HG03060 (cell line): ENCODE results near the gene PRKCD.

Source experiments
- ATAC-seq: cut with Tn5 transposase; IDR thresholded peaks from one replicate; pipeline ENCODE4 v1.9.1; 2021; ENCODE audit warnings: low read depth, moderate number of reproducible peaks; ENCODE audit not compliant: unreplicated experiment

The PRKCD gene

DNA sequence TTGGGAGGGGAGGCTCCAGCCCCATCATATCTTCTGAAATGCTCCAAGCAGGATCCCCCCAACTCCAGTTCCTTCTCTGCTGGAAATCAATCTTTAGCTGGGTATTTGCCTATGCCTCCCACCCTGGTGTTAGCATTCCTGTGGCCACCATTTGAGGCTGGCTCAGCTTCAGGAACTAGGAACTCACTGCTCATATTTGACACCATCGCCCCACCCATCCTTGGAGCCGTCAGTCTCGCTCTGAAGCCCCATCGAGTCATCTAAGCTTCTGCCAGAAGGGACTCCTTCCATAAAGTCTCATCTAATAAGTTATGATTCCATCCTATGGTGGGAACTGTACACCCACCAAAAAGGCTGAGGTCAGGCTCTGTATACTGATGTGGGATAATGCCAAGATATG is 26.4 kb downstream of the PRKCD start:
- ATAC-seq, result no peak

DNA sequence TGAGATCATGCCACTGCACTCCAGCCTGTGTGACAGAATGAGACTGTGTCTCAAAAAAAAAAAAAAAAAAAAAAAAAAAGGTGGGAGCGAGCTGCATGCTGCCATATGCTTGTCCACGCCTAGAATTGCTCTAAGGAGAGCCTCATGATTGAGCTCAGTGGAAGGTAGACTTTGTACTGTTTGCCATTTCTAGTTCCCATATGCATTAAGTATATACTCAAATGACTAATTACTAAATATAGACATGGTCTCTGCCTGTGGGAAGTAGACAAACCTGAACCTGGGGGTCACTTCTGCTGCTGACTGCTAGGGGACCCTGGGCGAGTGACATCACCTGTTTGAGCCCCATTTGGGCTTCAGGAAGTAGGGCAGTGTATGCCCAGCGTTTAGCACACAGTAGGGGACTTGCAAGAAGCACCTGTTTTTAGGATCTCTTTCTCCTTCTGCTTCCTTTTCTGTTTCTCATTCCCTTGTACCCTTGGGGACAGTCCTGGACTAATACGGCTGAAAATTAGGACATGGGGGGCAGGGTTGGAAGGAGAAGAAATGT is 27.2 kb downstream of the PRKCD start:
- ATAC-seq, result no peak

DNA sequence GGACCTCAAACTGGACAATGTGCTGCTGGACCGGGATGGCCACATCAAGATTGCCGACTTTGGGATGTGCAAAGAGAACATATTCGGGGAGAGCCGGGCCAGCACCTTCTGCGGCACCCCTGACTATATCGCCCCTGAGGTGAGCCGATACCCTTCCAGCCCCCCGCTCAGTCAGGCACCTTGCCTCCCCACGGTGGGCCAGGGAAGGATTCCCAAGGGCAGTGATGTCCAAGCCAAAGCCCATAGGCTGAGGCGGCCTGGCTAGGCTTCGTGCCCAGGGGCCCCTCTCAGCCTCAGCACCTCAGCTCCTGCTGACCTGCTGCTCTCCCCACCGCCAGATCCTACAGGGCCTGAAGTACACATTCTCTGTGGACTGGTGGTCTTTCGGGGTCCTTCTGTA is 27.7 kb downstream of the PRKCD start:
- ATAC-seq, result no peak

DNA sequence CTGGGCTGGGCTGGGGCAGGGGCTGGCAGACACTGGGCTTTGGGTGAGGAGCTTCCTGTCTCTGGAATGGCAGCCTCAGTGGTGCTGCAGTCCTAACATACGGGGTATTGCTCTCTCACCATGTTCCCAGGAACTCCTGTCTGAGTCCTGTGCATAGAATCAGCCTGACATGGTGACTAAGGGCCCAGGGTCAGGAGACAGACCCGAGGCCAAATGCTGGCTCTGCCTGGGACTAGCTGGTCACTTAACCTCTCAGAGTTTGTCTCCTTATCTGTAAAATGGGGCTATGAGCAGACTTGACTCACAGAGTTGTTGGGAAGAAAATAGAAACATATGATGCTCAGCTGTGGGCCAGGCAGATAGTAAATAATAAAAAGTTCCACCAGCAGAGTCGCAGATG is 28.3 kb downstream of the PRKCD start:
- no peak for ATAC-seq

DNA sequence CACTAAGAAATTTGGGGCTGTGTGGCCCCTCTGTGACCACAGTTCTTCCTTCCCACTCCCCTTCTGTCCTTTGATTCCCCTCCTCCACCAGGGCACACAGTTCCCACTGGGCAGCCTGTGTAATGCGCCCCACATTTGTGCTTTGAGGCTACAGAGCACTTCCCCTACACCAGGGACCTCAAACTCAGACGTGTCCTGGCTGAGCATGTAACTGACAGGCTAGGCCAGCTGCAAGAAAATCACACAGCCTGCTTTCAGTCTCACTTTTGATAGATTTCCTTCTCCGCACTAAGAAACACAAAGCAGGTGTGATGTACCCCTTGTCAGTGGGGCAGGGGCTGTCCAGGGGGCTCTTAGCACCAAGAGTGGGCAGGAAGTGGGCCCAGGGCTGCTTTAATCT is 29.6 kb downstream of the PRKCD start:
- ATAC-seq, result no peak

DNA sequence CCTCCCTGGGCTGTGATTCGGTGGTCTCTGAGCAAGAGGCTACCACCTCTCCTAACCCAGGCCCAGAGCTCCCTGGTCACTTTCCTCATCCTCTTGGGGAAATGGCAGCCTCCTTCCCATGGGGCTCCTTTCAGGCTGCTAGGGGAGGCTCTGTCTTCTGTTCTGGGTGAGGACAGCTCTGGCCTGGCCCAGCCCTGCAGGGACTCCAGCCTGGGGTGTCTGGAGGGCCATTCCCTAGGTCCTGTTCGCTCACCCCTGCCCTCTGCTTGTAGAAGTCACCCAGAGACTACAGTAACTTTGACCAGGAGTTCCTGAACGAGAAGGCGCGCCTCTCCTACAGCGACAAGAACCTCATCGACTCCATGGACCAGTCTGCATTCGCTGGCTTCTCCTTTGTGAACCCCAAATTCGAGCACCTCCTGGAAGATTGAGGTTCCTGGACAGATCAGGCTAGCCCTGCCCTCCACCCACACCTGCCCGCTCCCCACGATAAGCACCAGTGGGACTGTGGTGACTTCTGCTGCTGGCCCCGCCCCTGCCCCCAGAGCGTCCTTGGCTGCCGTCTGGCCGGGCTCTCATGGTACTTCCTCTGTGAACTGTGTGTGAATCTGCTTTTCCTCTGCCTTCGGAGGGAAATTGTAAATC is 30.9 kb downstream of the PRKCD start:
- ATAC-seq, result no peak

DNA sequence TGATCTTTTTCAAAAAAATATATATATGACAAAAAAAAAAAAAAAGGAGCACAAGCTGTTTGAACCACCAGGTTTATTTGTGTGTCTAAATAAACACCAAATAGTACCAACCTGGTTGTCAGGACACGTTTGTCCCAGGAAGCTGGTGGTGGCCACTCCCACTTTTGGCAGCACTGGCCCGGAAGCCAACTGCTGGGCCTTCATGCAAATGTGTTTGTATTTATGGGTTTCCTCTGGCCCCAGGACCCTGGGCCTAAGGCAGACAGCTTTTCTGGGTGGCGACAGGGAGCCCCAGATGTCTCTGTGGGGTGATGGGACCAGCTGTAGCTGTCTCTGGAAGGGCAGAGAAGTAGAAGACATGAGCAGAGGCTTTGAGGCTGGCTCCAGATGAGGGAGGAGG is 31.6 kb downstream of the PRKCD start:
- ATAC-seq, result no peak

DNA sequence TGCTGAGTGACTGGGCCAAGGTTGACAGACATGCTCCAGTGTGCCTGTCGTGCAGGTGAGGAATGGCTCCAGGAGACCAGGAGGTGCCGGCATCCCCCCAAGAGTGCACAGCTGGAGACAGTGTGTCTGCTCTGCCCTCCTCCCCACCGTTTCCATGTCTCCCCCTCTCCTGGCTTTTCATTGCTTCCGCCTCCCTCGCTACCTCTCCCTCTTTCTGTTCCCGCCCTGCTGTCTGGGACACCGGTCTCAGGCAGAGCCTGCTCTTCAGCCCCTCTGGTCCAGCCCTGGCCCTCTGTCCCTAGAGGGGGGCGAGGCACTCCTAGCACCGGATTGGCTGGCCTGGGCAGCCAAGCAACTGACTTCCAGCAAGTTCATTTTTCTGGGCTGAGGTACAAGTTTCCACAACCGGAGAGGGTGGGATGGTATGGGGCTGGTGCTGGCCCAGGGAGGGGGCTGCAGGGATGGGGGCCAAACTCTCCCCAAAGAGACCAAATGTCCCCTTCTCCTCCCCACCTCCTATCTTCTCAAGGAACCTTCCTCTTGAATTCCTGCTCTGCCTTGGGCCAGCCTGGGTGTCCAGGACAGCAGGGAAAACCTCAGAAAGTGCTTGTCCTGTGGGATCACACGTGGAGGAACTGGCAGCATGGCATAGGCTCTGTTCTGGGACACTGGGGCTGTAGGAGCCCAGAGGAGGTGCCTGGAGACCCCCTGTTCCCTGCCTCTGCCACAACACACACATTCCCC is 32.6 kb downstream of the PRKCD start:
- ATAC-seq, result no peak

DNA sequence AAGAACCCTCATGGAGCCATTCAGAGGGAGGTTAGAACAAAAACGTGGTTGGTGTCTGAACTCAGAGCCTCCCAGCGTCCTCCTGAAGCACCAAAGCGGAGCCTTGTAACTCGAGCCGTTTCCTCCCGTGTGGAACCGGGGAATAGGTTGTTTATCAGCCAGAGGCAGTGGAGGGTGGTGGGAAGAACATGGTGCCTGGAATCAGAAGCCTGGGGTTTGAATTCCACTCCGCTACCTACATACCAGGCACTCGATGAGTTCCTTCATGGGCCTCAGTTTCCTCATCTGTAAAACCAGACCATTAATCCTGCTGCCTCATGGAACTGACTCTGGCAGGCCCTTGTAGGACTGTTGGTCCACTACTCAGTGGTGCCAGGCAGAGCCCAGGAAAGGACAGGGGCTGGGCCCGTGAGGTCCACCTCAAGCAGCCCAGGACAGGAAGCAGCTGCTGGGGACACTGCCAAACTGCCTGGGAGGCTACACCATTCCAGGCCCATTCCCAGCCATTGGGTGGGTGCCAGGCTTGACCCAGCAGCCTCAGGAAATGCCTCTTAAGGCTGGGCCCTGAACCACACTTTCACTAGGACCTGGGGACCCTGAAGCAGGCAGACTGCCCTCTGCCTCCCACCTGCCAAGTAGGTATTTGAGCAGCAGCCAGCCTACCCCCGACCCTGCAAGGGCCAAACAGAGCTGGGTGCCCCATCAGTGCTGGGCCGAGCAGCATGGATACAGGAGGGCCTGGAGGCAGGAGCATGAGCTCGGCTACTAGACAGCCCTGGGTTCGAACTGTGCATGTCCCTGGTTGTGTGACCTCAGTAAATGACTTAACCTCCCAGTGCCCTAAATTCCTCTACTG is 33.4 kb downstream of the PRKCD start:
- ATAC-seq, result no peak

DNA sequence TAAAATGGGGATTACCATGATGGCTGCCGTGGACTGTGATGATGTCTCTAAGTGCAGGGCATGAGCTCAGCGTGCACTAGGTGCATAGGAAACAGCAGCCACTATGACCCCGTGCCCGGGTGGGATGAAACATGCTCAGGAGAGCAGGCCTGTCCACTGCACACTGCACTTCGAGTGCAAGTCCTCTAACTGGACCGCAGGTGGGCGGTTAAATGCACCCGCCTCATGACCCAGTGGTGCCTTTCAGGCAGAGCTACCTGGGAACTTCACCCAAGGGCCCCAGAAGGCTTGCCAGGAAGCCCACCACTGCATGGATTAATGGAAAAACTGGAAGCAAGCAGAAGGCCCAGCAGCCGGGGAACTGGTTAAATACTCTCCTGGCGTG is 34.0 kb downstream of the PRKCD start:
- no peak for ATAC-seq

DNA sequence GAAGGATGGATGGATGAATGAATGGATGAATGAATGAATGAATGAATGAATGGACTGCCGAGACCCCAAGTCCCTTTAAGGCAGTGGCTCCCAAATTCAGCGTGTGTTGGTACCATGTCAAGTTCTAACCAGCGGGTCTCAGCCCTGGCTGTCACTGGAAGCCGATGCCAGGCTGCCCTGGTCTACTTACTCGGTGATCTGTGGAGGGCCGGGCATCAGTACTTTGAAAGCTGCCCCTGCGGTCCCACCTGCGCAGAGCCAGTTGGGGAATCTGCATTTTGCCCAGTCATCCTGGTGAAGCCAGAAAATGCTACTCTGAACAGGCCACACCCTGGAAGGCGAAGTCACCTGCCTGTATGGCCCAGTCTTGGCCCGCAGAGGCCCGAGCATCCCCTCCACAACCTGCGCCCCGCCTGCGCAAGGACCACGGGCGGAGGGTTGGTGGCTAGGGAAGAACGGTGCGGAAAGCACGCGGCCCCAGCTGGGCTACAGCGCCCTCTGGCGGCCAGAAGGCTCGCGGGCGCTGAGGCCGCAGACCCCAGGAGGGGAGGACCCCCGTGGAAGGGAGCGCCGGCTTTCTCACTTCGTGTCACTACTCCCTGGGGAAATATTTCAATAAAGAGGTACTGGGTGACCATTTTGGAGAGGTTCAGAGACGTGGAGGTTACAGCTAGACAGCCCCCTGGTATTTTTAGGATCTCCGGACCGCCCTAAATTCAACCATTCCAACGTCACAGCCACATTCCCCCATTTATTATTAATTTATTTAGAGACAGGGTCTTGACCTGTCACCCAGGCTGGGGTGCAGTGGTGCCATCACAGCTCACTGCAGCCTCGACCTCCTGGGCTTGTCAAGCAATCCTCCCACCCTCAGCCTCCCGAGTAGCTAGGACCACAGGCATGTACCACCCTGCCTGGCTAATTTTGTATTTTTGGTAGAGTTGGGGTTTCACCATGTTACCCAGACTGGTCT is 34.9 kb downstream of the PRKCD start:
- ATAC-seq, result no peak

DNA sequence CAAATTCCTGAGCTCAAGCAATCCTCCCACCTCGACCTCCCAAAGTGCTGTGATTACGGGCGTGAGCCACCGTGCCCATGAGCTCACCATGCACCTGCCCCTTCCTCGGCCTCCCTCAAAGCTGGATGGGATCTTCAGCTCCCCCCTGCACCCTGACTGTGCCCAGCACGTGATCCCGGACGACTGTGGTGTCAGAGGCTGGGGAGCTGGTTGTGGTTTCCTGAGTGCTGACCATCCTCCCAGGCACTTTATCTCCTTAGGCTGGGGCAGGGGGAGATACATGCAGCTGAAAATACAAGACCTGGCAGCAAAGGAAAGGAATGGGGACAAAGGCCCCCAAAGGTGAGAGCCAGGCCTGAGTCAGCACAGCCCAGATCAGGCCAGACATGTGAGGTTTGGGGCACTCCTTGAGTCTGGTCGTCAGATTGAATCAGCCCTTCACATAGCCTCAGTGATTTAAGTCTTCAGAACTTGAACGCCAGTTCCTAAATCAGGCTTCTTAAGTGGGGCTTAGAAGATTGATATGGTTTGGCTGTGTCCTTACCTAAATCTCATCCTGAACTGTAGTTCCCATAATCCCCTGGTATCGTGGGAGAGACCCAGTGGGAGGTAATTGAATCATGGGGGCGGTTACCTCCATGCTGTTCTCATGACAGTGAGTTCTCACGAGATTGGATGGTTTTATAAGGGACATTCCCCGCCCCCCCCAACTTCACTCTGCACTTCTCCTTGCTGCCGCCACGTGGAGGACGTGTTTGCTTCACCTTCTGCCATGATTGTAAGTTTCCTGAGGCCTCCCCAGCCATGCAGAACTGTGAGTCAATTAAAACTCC is 35.8 kb downstream of the PRKCD start:
- no peak for ATAC-seq

DNA sequence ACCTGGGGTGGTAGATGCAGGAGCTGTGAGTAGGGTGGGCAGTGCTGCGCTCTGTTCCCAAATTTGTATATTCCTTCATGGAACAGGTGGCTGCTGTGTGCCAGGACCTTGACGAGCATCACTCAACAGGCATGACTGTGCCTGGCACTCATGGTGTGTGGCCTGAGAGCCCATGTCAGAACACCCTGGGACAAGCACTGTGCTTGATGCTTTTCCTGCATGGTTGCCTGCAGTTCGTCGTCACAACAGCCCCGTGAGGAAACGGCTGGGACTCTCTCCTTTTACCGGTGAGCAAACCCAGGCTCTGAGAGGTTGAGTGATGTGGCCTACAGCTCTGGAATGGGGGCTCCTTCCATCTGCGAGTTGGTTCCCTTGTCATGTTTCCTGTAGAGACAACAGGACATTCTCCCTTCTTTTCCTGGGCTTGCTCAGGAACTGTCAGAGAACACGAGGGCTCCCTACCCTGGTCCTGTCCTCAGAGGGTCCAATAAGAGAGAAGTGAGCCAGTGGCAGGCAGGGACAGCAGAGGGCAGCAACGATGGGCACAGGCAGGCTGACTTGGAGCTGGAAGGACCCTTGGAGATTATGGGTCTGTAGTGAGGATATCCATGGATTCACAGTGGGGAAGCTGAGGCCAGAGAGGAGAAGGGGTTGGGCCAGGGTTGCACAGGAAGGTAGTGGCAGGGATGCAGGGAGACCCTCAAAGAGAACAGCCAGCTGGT is 37.4 kb downstream of the PRKCD start:
- no peak for ATAC-seq

DNA sequence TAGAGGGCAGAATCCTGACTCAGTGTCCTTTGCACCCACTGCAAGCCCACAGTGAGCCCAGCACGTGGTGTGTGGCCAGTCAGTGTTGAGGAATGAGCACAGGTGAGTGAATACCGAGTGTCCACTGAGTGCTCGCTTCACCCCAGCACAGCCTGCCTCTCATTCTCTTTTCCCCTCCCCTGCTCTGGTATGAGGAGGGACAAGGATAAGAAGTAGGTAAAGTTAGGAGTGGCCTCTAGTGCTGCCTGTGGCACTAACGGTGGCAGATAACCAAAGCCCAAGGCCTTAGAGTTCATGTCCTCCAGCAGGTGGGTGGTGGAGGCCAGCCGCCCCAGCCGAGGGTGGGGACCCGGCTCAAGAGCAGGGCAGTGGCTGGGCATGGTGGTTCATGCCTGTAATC is 38.0 kb downstream of the PRKCD start:
- ATAC-seq, result no peak

DNA sequence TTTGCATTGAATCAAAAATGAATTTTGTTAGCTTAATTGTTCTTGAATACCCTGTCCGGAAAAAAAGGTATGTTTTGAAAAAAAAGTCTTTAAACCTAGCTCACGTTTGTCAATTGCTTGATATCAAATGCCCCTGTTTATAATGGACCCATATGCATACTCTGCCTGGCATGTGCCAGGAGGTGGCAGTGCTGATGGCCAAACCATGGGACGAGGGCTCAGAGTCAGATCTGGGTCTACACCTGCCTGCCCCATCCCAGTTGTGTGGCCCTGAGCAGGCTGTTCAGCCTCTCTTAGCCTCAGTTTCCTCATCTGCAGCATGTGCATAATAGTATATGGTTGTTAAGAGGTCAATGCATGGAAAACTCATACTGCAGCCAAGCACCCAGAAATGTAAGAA is 38.8 kb downstream of the PRKCD start:
- no peak for ATAC-seq

DNA sequence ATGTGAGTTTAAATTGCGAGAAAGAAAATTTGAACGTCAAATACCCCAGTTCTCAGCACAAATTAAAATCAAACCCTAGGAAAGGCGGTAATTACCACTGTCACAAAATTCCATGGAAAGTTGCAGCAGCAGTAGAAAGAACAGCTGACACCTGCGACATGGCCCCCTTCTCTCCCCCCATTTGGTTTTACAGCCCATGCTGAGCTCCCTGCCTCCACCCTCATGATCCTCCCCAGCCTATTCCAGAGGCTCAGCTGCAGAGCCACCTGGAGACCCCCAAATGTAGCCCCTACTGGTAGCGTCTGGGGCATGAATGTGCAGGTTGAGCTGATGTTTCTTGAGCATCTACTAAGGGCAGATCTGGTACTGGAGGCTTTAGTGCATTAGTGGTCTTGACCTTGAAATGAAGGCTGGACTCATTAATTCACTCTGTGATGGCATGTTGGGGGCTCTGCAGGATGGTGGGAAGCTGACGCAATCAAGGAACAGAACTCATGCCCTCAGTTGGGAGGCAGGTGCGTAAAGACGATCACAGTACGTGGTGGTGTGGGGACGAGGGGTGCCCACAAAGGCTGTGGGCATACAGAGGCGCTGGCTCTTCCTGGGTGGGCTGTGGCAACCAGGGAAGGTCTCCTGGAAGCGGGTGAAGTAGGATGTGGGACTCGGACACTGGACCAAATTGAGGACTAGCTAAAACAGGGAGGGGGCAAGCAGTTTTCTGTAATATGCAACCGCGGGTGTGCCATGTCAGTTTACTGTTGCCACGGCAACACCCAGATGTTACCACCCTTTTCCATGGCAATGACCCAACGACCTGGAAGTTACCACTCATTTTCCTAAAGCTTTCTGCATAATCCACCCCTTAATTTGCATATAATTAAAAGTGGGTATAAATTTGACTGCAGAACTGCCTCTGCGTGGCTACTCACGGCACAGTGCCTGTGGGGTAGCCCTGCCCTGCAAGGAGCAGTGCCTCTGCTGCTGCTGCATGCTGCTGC is 39.8 kb downstream of the PRKCD start:
- no peak for ATAC-seq

DNA sequence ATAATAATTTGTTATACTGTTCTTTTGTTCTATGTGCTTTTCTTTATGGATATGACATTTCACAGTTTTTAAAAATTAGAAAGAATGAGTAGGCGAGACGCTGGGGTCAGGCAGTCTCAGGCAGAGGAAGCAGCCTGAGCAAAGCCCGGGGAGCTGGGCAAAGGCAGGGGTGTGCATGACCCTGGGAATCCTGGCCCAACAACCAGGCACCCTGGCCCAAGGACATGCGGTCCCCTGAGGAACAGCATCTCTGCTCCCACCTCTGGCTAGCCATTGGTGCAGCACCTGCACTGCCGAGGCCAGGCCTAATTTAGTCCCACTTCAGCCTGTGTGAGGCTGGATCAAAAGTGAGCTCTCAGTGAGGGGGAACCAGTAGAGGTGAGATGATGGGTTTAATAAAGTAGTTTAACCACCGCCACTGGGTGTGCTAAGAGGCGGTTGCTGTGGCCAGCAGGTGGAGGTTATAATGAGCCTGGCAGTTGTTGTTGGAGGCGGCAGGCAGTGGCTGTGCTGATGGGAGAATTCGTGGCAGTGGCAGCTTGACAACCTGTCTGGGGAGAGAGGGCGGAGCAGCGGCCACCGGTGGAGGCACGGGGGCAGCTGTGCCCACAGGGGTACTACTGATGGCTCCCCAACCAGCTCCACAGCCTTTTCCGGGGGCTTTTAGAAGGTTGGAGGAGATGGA is 41.5 kb downstream of the PRKCD start:
- no peak for ATAC-seq
